ENCODE results near the gene SNRPB2. TPM values are rescaled to one million over a fixed set of nuclear protein-coding genes. Genes with fewer than 3 reads are reported as not detected.
A peak's percentile ranks its signal among the peaks of the same experiment; 100 is the strongest.

The SNRPB2 gene
- total RNA-seq, result 100 to 1,000 TPM; 109 to 110 TPM

GRCh38 chr20:16729565-16730460 lies at the start of gene SNRPB2:
TSS of gene SNRPB2 (plus strand) at chr20:16730026. CDS start at chr20:16731703, 1,677 bp downstream.
- Mint-ChIP-seq H3K27ac (peak within 1 kb of the TSS; percentile 99), H3K4me1 (ENCODE audit: low read depth) (peaks cover 48% of the 10 kb centered on the region), H3K4me3 (peak within 1 kb of the TSS; percentile 100), H3K36me3 (peaks cover 40% of the 10 kb centered on the region), H3K27me3 (peaks cover 13% of the 10 kb centered on the region), H3K9me3 (peaks cover 7% of the 10 kb centered on the region)
- POLR2A ChIA-PET, result interaction anchor here (0.9 to 1.5 kb wide), 2 partner anchors 9 to 155 kb away, joined by 3 to 6 read pairs; no protein-coding TSS in a partner anchor
- intact Hi-C loops (cut with micrococcal nuclease), result loop anchor here (1.0 to 10.0 kb wide), 3 partner anchors 155 to 1405 kb away; partner anchors contain the start of genes KAT14, MGME1, PET117 and SNX5
- DNase-seq, result peak; percentile 95
- CTCF ChIA-PET, result interaction anchor here (1.3 kb wide), 1 partner anchor 31 kb away, joined by 5 read pairs; no protein-coding TSS in a partner anchor

- intact Hi-C loops (cut with micrococcal nuclease), result no loop called here
These were observed 45.4 kb upstream of the SNRPB2 start for GRCh38 chr20:16684416-16684815.

GRCh38 chr20:16689906-16690305 lies 39.9 kb upstream of the SNRPB2 start:
- Mint-ChIP-seq H3K27ac (no peak overlapping the region), H3K36me3 (no peaks in the 10 kb centered on the region), H3K27me3 (peaks cover 9% of the 10 kb centered on the region), H3K4me1 (ENCODE audit: low read depth) (peaks cover 5% of the 10 kb centered on the region), H3K4me3 (no peak overlapping the region), H3K9me3 (no peaks in the 10 kb centered on the region)
- no peak for DNase-seq
- ChIA-PET CTCF (no interaction called here), POLR2A (no interaction called here)
- intact Hi-C loops (cut with micrococcal nuclease), result no loop called here

More at GRCh38 chr20:16684416-16684815, 45.4 kb upstream of the SNRPB2 start:
- POLR2A ChIA-PET, result no interaction called here
- H3K4me3 Mint-ChIP-seq, result no peak overlapping the region
- H3K27ac Mint-ChIP-seq, result no peak overlapping the region
- H3K27me3 Mint-ChIP-seq, result peaks cover 5% of the 10 kb centered on the region
- H3K36me3 Mint-ChIP-seq, result no peaks in the 10 kb centered on the region
- no peaks in the 10 kb centered on the region for H3K4me1 Mint-ChIP-seq (ENCODE audit: low read depth)
- CTCF ChIA-PET, result no interaction called here
- no peak for DNase-seq
- H3K9me3 Mint-ChIP-seq, result no peaks in the 10 kb centered on the region

- H3K27me3 Mint-ChIP-seq, result peaks cover 9% of the 10 kb centered on the region
- H3K4me3 Mint-ChIP-seq, result no peak overlapping the region
- intact Hi-C loops (cut with micrococcal nuclease), result no loop called here
- no peak overlapping the region for H3K27ac Mint-ChIP-seq
- no peaks in the 10 kb centered on the region for H3K36me3 Mint-ChIP-seq
- CTCF ChIA-PET, result interaction anchor here (2.1 kb wide), 1 partner anchor 112 kb away, joined by 8 read pairs; no protein-coding TSS in a partner anchor
- H3K9me3 Mint-ChIP-seq, result no peaks in the 10 kb centered on the region
- peaks cover 5% of the 10 kb centered on the region for H3K4me1 Mint-ChIP-seq (ENCODE audit: low read depth)
- POLR2A ChIA-PET, result no interaction called here
- DNase-seq, result no peak
These were observed 38.4 kb upstream of the SNRPB2 start for GRCh38 chr20:16691381-16691780.

DNA sequence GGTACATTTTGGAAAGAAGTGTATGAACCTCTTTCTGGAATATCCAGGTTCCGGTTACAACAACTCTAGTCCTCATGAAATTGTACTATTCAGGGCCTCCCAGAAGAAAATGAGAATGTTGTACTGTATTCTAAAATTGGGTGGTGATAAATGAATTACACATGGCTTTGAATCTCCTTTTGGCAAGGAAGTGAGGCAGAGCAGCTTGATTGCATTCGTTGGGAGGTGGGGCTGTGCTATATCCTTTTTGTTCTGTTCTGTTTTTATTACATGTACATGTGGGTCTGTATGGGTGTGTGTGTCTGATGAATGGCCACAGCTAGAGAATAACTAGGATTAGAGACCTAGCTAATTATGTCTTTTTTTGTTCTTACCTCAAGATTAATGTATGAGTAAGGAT lies 37.8 kb upstream of the SNRPB2 start:
- H3K4me3 Mint-ChIP-seq, result no peak overlapping the region
- peaks cover 12% of the 10 kb centered on the region for H3K27me3 Mint-ChIP-seq
- no peak overlapping the region for H3K27ac Mint-ChIP-seq
- H3K4me1 Mint-ChIP-seq (ENCODE audit: low read depth), result peaks cover 5% of the 10 kb centered on the region
- H3K36me3 Mint-ChIP-seq, result no peaks in the 10 kb centered on the region
- CTCF ChIA-PET, result interaction anchor here (2.1 kb wide), 1 partner anchor 112 kb away, joined by 8 read pairs; no protein-coding TSS in a partner anchor
- DNase-seq, result no peak
- H3K9me3 Mint-ChIP-seq, result no peaks in the 10 kb centered on the region
- intact Hi-C loops (cut with micrococcal nuclease), result no loop called here
- POLR2A ChIA-PET, result no interaction called here

DNA sequence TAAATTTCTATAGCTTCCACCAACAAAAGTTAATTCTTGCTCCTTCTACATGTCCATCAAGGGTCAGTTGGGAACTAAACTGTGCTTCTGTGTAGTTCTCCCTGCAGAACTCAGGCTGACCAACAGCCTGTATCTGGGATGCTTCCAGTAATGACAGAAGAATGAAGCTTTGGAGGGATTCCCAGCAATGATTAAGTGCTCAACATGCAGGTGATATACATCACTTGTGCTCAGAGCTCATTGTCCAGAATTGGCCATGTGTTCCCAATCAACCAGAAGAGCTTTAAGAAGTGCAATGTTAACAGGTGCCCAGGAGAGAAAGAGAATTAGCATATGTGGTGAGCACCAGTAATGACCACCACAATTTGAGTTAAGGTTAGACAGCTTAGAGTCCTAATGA lies 37.4 kb upstream of the SNRPB2 start:
- H3K27me3 Mint-ChIP-seq, result peaks cover 12% of the 10 kb centered on the region
- no peaks in the 10 kb centered on the region for H3K36me3 Mint-ChIP-seq
- H3K4me1 Mint-ChIP-seq (ENCODE audit: low read depth), result peaks cover 5% of the 10 kb centered on the region
- DNase-seq, result no peak
- ChIA-PET POLR2A (no interaction called here), CTCF (interaction anchor here (2.1 kb wide), 1 partner anchor 111 kb away, joined by 8 read pairs; no protein-coding TSS in a partner anchor)
- H3K27ac Mint-ChIP-seq, result no peak overlapping the region
- no peaks in the 10 kb centered on the region for H3K9me3 Mint-ChIP-seq
- no peak overlapping the region for H3K4me3 Mint-ChIP-seq
- intact Hi-C loops (cut with micrococcal nuclease), result no loop called here

GRCh38 chr20:16693278-16693677 lies 36.5 kb upstream of the SNRPB2 start:
- no peaks in the 10 kb centered on the region for H3K36me3 Mint-ChIP-seq
- peaks cover 9% of the 10 kb centered on the region for H3K27me3 Mint-ChIP-seq
- DNase-seq, result no peak
- no peak overlapping the region for H3K27ac Mint-ChIP-seq
- intact Hi-C loops (cut with micrococcal nuclease), result no loop called here
- no peaks in the 10 kb centered on the region for H3K9me3 Mint-ChIP-seq
- no peak overlapping the region for H3K4me3 Mint-ChIP-seq
- CTCF ChIA-PET, result no interaction called here
- POLR2A ChIA-PET, result no interaction called here
- H3K4me1 Mint-ChIP-seq (ENCODE audit: low read depth), result peaks cover 5% of the 10 kb centered on the region

DNA sequence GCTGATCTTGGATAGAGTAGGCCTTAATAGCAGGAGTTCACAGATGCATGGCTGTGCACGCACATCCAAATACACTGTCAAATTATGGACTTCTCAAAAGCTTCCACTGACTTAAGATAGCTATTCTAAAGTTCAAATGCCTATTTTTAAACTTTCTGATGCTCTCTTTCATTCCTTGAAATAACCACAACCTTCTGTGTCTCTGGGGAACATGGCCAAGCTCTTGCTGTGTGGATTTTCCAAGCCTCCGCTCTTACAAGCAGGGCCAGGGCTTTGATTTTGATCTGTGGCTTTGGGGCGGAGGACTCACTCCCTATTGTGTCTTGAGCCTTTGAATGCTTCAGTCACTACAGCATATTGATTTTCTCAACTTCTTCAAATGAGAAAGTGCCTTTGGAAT lies 35.7 kb upstream of the SNRPB2 start:
- Mint-ChIP-seq H3K36me3 (no peaks in the 10 kb centered on the region), H3K4me3 (no peak overlapping the region), H3K9me3 (no peaks in the 10 kb centered on the region), H3K27me3 (peaks cover 7% of the 10 kb centered on the region), H3K27ac (no peak overlapping the region), H3K4me1 (ENCODE audit: low read depth) (peaks cover 5% of the 10 kb centered on the region)
- CTCF ChIA-PET, result no interaction called here
- no peak for DNase-seq
- POLR2A ChIA-PET, result no interaction called here
- intact Hi-C loops (cut with micrococcal nuclease), result no loop called here

- no peak for DNase-seq
- intact Hi-C loops (cut with micrococcal nuclease), result no loop called here
- CTCF ChIA-PET, result no interaction called here
- Mint-ChIP-seq H3K4me3 (no peak overlapping the region), H3K4me1 (ENCODE audit: low read depth) (peaks cover 5% of the 10 kb centered on the region), H3K9me3 (no peaks in the 10 kb centered on the region), H3K36me3 (no peaks in the 10 kb centered on the region), H3K27ac (no peak overlapping the region), H3K27me3 (peaks cover 8% of the 10 kb centered on the region)
- POLR2A ChIA-PET, result no interaction called here
These were observed 34.2 kb upstream of the SNRPB2 start for GRCh38 chr20:16695628-16696027.

DNA sequence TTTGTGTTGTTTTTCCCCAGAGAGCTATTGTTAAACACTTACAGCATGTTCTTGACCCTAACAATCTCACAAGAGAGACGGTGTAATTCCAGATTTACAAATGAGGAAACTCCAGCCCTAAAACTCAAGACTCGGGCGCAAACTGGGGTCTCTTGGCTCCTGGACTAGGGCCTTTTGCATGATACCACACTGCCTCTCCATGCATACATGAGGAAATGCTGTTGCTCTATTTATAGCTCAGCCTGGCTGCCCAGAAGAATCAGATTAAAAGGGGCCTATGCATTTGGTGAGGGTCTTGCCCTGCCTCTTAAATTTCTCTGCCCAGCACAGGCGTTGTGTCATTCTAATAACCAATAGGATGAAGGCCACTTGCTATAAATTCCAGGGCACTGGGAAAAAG lies 30.5 kb upstream of the SNRPB2 start:
- POLR2A ChIA-PET, result no interaction called here

GRCh38 chr20:16701296-16701695 lies 28.5 kb upstream of the SNRPB2 start:
- DNase-seq, result peak; percentile 24
- CTCF ChIA-PET, result interaction anchor here (1.0 to 4.3 kb wide), 2 partner anchors 58 to 60 kb away, joined by 3 to 21 read pairs; no protein-coding TSS in a partner anchor
- intact Hi-C loops (cut with micrococcal nuclease), result loop anchor here (1.0 kb wide), 1 partner anchor 60 kb away; no protein-coding TSS in a partner anchor
- Mint-ChIP-seq H3K27me3 (peaks cover 5% of the 10 kb centered on the region), H3K4me3 (no peak overlapping the region), H3K9me3 (peaks cover 5% of the 10 kb centered on the region), H3K27ac (no peak overlapping the region), H3K4me1 (ENCODE audit: low read depth) (no peaks in the 10 kb centered on the region), H3K36me3 (peaks cover 4% of the 10 kb centered on the region)
- POLR2A ChIA-PET, result no interaction called here

More for the DNA sequence above, 30.5 kb upstream of the SNRPB2 start:
- Mint-ChIP-seq H3K4me1 (ENCODE audit: low read depth) (no peaks in the 10 kb centered on the region), H3K27ac (no peak overlapping the region), H3K9me3 (no peaks in the 10 kb centered on the region), H3K4me3 (no peak overlapping the region), H3K27me3 (peaks cover 5% of the 10 kb centered on the region), H3K36me3 (no peaks in the 10 kb centered on the region)
- intact Hi-C loops (cut with micrococcal nuclease), result no loop called here
- no peak for DNase-seq
- CTCF ChIA-PET, result interaction anchor here (4.3 kb wide), 1 partner anchor 62 kb away, joined by 21 read pairs; no protein-coding TSS in a partner anchor

- no peak overlapping the region for H3K27ac Mint-ChIP-seq
- no peak for DNase-seq
- ChIA-PET CTCF (interaction anchor here (0.8 to 1.2 kb wide), 2 partner anchors 51 to 57 kb away, joined by 3 to 7 read pairs; no protein-coding TSS in a partner anchor), POLR2A (no interaction called here)
- peaks cover 18% of the 10 kb centered on the region for H3K4me1 Mint-ChIP-seq (ENCODE audit: low read depth)
- H3K9me3 Mint-ChIP-seq, result peaks cover 8% of the 10 kb centered on the region
- H3K27me3 Mint-ChIP-seq, result peaks cover 2% of the 10 kb centered on the region
- peaks cover 4% of the 10 kb centered on the region for H3K36me3 Mint-ChIP-seq
- H3K4me3 Mint-ChIP-seq, result no peak overlapping the region
- intact Hi-C loops (cut with micrococcal nuclease), result no loop called here
These were observed 26.3 kb upstream of the SNRPB2 start for GRCh38 chr20:16703570-16703969.

All from activated CD4-positive, alpha-beta memory T cell treated with anti-CD3 and anti-CD28 coated beads for 36 hours (primary cell).